GM13977 (cell line): ENCODE data around the gene DISC1.

Experiments used
- DNase-seq: peaks from one replicate; pipeline ENCODE4 v3.0.0; 2012; ENCODE audit warnings: low spot score
- in situ Hi-C: fragments of 300-500 bp; cut with MboI; formaldehyde crosslinking; loops from one replicate; pipeline ENCODE4 v1.12.0; 2022; ENCODE audit warnings: low sequenced_read_pairs, low pct_unique_long_range_greater_than_20kb, mixed read lengths, inconsistent platforms; ENCODE audit not compliant: unreplicated experiment
- TF ChIP-seq, protein P1 (sequence below): IDR thresholded peaks from 2 replicates; pipeline ENCODE4 v1.5.1; 2012; ENCODE audit warnings: mild to moderate bottlenecking, control low read depth; ENCODE audit not compliant: insufficient read depth; ENCODE audit errors: extremely low read depth, missing control alignments

The DISC1 gene

DNA sequence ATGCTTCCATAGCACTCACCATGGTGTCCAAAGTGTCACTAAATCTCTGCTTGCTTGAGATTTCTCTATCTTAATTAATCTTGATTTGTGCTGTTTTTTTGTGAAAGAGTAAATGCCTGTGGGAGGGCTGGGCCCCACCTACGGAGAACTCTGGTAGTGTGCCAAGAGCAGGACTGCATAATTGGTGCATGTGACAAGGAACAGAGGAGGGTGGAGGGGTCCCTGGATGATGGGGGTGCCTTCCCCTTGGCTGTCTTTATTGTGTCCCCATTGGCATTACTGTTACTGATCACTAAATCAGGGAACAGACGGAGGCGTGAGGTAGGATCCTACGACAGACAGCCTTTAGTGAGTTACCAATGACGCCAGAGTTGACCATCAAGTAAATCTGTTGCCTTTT lies 223.4 kb downstream of the DISC1 start:
- in situ Hi-C loops = no loop called here
- TF ChIP-seq, protein P1, sequence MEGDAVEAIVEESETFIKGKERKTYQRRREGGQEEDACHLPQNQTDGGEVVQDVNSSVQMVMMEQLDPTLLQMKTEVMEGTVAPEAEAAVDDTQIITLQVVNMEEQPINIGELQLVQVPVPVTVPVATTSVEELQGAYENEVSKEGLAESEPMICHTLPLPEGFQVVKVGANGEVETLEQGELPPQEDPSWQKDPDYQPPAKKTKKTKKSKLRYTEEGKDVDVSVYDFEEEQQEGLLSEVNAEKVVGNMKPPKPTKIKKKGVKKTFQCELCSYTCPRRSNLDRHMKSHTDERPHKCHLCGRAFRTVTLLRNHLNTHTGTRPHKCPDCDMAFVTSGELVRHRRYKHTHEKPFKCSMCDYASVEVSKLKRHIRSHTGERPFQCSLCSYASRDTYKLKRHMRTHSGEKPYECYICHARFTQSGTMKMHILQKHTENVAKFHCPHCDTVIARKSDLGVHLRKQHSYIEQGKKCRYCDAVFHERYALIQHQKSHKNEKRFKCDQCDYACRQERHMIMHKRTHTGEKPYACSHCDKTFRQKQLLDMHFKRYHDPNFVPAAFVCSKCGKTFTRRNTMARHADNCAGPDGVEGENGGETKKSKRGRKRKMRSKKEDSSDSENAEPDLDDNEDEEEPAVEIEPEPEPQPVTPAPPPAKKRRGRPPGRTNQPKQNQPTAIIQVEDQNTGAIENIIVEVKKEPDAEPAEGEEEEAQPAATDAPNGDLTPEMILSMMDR = no peak
- no peak for DNase-seq

DNA sequence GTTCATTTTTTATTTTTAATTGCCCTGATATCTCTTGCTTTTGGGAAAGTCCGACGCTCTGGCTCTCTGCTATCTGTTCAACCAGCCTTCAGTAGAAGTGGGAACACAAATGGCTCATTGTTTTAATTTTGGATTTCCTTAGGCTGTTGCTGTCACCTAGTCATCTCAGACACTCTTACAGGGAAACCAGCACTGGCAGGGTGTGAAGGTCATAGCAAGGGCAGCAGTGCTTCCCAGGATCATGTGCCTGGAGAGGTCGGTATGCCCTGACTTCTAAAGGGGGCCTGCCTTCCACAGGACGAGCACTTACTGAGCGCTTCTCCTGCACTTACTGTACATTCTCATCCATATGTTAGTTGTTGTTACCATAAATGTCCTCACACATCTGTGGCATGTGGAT lies 224.2 kb downstream of the DISC1 start:
- no peak for DNase-seq
- in situ Hi-C loops = no loop called here
- TF ChIP-seq, protein P1 = no peak

DNA sequence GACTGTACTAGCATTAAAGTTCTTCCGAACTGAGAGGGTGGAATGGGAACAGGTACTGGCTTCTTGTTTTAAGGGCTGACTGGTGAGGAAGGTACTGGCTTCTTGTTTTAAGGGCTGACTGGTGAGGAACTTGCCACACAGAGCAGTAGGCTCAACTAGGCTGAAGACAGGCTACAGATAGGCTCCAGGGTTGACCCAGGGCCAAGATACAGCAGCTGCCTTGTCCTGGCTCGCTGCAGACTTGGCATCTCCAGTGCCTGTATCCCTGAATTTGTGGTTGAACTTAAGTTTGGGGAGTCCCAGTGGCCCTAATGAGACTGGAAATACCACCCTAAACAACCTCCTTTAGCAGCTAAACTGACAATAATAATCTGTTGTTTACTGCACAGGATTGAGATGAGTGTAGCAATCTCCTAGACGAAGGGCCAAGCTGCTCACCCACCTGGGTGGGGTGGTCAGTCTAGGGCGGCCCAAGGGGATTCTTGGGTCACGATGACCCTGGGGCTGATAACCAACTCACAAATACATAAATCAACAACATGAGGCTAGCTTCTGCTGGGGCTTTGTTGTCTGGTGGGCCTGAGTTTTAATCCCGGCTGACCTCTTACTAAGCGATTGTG lies 227.1 kb downstream of the DISC1 start:
- DNase-seq = no peak
- TF ChIP-seq, protein P1 = no peak
- in situ Hi-C loops = no loop called here

DNA sequence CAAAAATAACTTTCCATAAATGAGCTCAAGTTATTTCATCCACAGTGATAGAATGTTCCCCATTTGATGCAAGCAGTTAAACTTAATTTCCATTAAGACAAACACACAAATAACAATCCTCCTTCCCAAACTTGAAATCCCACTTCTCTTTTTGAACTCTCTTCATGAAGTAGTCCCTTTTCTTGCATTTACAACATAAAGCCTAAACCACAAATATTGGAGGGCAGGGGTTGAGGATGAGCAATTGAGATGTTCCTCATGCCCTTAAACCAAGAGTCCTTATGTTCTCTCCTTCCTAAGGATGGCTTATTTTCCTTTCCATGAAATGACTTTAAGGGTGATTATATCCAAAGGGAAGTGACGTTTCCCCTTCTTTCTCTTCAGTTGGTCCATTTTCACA lies 228.8 kb downstream of the DISC1 start:
- TF ChIP-seq, protein P1 = no peak
- in situ Hi-C loops = no loop called here
- no peak for DNase-seq

DNA sequence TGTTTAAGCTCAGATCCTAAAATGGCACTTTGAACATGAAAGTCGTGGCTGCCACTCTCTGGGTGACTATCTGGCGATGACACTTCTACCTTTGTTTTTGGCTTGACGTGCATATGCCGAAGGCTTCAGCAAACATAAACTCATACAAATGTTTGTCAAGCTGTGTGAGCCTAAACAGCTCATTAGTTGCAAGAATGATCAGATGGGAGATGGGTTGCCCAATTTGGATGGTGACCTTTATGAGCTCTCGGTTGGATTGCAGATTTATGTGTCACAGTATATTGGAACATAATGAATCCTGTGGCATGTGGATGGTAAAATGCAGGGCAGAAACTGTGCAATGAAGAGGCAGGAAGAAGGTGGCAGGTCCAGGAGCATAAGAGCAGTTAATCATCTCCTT lies 229.3 kb downstream of the DISC1 start:
- in situ Hi-C loops = no loop called here
- TF ChIP-seq, protein P1 = no peak
- DNase-seq = no peak

DNA sequence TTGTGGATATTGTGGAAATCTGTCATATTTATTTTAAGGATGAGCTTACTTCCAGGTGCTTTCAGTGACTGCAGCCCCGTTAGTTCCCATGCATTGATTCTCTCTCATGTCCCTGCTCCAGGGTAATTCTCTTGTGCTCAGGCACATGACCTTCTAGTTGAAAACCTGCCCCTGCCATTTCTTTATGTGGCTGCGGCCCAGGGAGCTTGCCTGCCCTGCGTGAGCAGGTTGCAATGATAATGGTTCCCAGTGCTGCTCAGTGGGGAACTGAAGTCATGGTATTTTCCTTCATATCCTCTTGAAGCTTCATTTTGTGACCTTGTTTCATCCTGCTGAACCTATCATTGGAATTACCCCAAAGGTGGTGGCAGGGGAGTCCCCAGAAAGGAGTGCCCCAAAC lies 229.8 kb downstream of the DISC1 start:
- in situ Hi-C loops = no loop called here
- no peak for DNase-seq
- TF ChIP-seq, protein P1 = no peak
